Adipocyte (in vitro differentiated cells): ENCODE data around the gene GEMIN4.

ENCODE experiments used
- DNase-seq: peaks from one replicate; pipeline ENCODE4 v3.0.0-alpha.2; 2015; ENCODE audit warnings: low read depth
- H3K27me3 ChIP-seq: replicated peaks from 2 replicates; pipeline ENCODE4 v1.7.0; 2013; ENCODE audit warnings: mild to moderate bottlenecking, low read length, moderate library complexity; ENCODE audit not compliant: control insufficient read depth, insufficient read depth
- H3K36me3 ChIP-seq: 2 replicates; pipeline ENCODE4 v1.7.0; 2013; ENCODE audit warnings: low read length, mild to moderate bottlenecking, moderate library complexity; ENCODE audit not compliant: control insufficient read depth, insufficient read depth, severe bottlenecking
- H3K4me1 ChIP-seq: 2 replicates; pipeline ENCODE4 v1.7.0; 2013; ENCODE audit warnings: mild to moderate bottlenecking, low read length, moderate library complexity; ENCODE audit not compliant: control insufficient read depth, insufficient read depth
- H3K4me3 ChIP-seq: 2 replicates; pipeline ENCODE4 v1.7.0; 2013; ENCODE audit warnings: mild to moderate bottlenecking, low read length, moderate library complexity
- H3K9ac ChIP-seq: 2 replicates; pipeline ENCODE4 v1.7.0; 2013; ENCODE audit warnings: mild to moderate bottlenecking, low read length, moderate library complexity
- H3K9me3 ChIP-seq: 2 replicates; pipeline ENCODE4 v1.7.0; 2013; ENCODE audit warnings: mild to moderate bottlenecking, low read length, moderate library complexity; ENCODE audit not compliant: control insufficient read depth

Gene GEMIN4

GRCh38 chr17:752002-752619, at the start of gene GEMIN4:
Gene GEMIN4, minus strand, starts transcription at chr17:752264. Its CDS starts 122 bp downstream, at chr17:752142.
- H3K9me3 ChIP-seq, result no peaks in the 10 kb centered on the region
- peak; percentile 96 for DNase-seq
- H3K27me3 ChIP-seq, result no peaks in the 10 kb centered on the region
- H3K36me3 ChIP-seq, result peaks cover 16% of the 10 kb centered on the region
- H3K9ac ChIP-seq, result peak within 1 kb of the TSS; percentile 85
- peak within 1 kb of the TSS; percentile 91 for H3K4me3 ChIP-seq
- H3K4me1 ChIP-seq, result peaks cover 17% of the 10 kb centered on the region

- H3K36me3 ChIP-seq, result no peaks in the 10 kb centered on the region
- H3K9me3 ChIP-seq, result no peaks in the 10 kb centered on the region
- no peak overlapping the region for H3K9ac ChIP-seq
- no peak for DNase-seq
- no peak overlapping the region for H3K4me3 ChIP-seq
- no peaks in the 10 kb centered on the region for H3K27me3 ChIP-seq
- peaks cover 3% of the 10 kb centered on the region for H3K4me1 ChIP-seq
Observed at GRCh38 chr17:801660-802059, 49.6 kb upstream of the GEMIN4 start.

DNA sequence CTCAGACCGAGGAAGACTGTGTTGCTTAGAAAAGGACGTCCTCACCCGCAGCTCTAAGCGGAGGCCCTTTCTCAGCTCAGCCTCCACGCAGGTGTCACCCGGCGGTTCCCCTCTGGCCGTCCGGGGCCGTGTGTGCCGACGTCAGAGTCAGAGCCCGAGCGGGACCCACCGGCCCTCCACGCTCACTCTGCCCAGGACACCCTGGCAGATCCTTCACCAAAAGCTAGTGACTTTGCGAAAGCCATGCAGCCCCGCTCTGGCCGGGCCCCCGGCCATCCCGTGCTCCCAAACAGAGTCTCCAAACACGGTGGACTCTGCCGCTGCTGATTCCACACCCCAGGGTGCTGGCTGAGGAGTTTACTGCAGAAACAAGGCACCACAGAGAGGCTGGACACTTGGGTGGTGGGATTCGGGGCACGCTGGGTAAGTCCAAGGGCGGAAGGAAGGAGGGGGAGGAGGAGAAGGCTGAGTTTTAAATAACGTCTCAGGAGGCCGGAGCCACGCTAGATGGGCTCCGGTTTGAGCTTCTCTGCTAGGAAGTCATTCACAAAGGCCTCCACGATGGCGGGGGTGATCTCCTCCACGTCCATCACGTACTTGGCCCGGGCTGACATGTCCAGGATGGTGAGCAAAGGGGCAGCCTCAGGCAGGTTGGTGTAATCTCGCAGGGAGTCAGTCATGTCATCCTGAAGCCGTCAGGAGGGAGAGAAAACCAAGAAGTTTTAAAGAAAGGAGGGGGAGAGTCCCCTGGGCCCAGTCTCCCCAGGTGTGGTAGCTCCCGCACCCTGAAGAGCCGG, 48.6 kb upstream of the GEMIN4 start:
- Histone ChIP-seq H3K9ac (no peak overlapping the region), H3K36me3 (no peaks in the 10 kb centered on the region), H3K4me3 (no peak overlapping the region), H3K27me3 (no peaks in the 10 kb centered on the region), H3K9me3 (no peaks in the 10 kb centered on the region), H3K4me1 (peaks cover 3% of the 10 kb centered on the region)
- DNase-seq, result no peak

GRCh38 chr17:799261-799660, 47.2 kb upstream of the GEMIN4 start:
- H3K4me3 ChIP-seq, result no peak overlapping the region
- H3K9me3 ChIP-seq, result no peaks in the 10 kb centered on the region
- peaks cover 11% of the 10 kb centered on the region for H3K4me1 ChIP-seq
- DNase-seq, result no peak
- no peaks in the 10 kb centered on the region for H3K36me3 ChIP-seq
- no peaks in the 10 kb centered on the region for H3K27me3 ChIP-seq
- no peak overlapping the region for H3K9ac ChIP-seq

DNA sequence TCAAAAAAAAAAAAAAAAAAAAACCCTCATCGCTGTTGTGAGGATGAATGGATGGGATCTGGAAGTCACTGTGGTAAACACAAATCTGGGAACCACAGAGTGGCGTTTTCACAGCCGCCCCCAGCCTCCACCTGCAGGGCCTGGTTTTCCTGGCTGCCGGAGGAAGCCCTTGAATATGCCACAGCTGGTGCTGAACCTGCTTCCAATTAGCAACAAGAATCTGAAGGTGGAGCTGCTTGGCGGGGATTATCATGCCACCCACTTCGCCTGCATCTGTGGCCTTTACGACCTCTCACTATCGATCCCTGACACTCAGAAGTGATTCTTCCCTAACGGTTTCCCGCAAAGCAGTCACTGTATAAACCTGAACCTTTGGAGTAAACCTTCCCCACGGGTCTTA, 46.2 kb upstream of the GEMIN4 start:
- H3K4me1 ChIP-seq, result peaks cover 11% of the 10 kb centered on the region
- H3K36me3 ChIP-seq, result no peaks in the 10 kb centered on the region
- H3K27me3 ChIP-seq, result no peaks in the 10 kb centered on the region
- DNase-seq, result no peak
- H3K9ac ChIP-seq, result no peak overlapping the region
- no peaks in the 10 kb centered on the region for H3K9me3 ChIP-seq
- no peak overlapping the region for H3K4me3 ChIP-seq

GRCh38 chr17:797236-797840, 45.3 kb upstream of the GEMIN4 start:
- Histone ChIP-seq H3K9ac (no peak overlapping the region), H3K4me1 (peaks cover 11% of the 10 kb centered on the region), H3K36me3 (peaks cover 5% of the 10 kb centered on the region), H3K9me3 (no peaks in the 10 kb centered on the region), H3K4me3 (no peak overlapping the region), H3K27me3 (no peaks in the 10 kb centered on the region)
- DNase-seq, result no peak

DNA sequence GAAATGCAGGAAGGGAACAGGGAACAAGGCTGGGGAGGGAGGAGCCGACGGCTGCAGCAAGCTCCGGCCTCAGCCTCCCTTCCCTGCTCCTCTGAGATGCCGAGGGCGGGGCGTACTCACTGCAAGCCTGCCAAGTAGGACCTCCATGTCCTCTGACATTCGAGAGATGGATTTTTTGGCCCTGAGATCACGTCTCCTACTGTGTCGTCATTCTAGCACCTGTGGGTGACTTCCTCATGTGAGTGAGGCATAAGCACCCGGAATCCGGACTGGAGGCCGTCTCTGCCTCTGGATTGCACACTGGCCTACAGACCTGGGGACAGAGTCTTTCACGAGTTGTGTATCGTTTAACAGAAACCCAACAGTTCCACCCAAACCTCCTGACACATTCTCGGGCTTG, 44.5 kb upstream of the GEMIN4 start:
- H3K36me3 ChIP-seq, result peaks cover 12% of the 10 kb centered on the region
- DNase-seq, result no peak
- H3K9me3 ChIP-seq, result no peaks in the 10 kb centered on the region
- no peaks in the 10 kb centered on the region for H3K27me3 ChIP-seq
- no peak overlapping the region for H3K9ac ChIP-seq
- H3K4me3 ChIP-seq, result no peak overlapping the region
- peaks cover 8% of the 10 kb centered on the region for H3K4me1 ChIP-seq

DNA sequence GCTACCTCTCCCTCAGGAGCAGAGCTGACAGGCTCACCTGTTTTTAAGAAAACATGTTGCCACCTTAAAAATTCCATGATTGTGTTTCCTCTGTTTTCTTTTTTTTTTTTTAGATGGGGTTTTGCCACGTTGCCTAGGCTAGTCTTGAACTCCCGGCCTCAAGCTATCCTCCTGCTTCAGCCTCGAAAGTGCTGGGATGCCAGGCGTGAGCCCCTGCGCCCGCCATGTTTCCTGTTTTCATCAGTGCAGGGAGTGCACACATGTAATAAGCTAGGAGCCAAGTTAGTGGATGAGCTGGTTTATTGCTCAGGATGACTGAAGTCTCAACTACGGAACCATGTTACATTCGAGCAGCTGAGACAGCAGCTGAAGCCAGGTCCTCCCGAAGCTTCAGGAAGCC, 43.7 kb upstream of the GEMIN4 start:
- no peak for DNase-seq
- Histone ChIP-seq H3K9ac (no peak overlapping the region), H3K4me3 (no peak overlapping the region), H3K27me3 (no peaks in the 10 kb centered on the region), H3K4me1 (peaks cover 8% of the 10 kb centered on the region), H3K36me3 (peaks cover 19% of the 10 kb centered on the region), H3K9me3 (no peaks in the 10 kb centered on the region)

DNA sequence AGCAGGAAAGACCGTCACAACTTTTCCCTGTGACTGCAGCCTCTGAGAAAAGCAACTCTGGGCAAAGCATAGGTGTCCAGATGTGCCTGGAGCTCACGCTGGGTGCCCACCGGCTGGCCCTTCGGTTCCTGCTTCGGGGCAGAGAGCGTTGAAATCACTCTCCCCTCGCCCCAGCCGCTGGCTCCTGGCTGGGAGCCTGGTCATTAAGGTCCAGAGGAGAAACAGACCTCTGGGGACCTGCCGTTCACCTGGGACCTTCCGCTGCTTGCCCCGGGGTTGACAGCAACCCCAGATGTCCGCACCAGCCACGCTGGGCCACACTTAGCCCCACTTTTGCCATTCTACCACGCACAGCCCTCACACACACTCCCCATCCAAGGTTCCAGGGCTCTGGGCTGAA, 43.2 kb upstream of the GEMIN4 start:
- no peak for DNase-seq
- H3K4me1 ChIP-seq, result peaks cover 8% of the 10 kb centered on the region
- H3K9me3 ChIP-seq, result no peaks in the 10 kb centered on the region
- H3K9ac ChIP-seq, result peak overlapping the region; percentile 60
- peak overlapping the region; percentile 18 for H3K4me3 ChIP-seq
- peaks cover 20% of the 10 kb centered on the region for H3K36me3 ChIP-seq
- no peaks in the 10 kb centered on the region for H3K27me3 ChIP-seq

GRCh38 chr17:794876-795275, 42.8 kb upstream of the GEMIN4 start:
- Histone ChIP-seq H3K36me3 (peaks cover 24% of the 10 kb centered on the region), H3K9ac (peak overlapping the region; percentile 60), H3K27me3 (no peaks in the 10 kb centered on the region), H3K4me3 (peak overlapping the region; percentile 18), H3K4me1 (peaks cover 8% of the 10 kb centered on the region), H3K9me3 (no peaks in the 10 kb centered on the region)
- DNase-seq, result peak; percentile 83

GRCh38 chr17:792277-792676, 40.2 kb upstream of the GEMIN4 start:
- Histone ChIP-seq H3K4me1 (peaks cover 8% of the 10 kb centered on the region), H3K4me3 (no peak overlapping the region), H3K9ac (no peak overlapping the region), H3K36me3 (peaks cover 47% of the 10 kb centered on the region), H3K27me3 (no peaks in the 10 kb centered on the region), H3K9me3 (no peaks in the 10 kb centered on the region)
- DNase-seq, result no peak
